ENCODE data around the gene CDH20.

CDH20 gene

GRCh38 chr18:61426492-61427053 is 93.3 kb downstream of the CDH20 start:
- DNase-seq (ENCODE audit: low spot score) = no peak

GRCh38 chr18:61428266-61428665 is 95.0 kb downstream of the CDH20 start:
- DNase-seq (ENCODE audit: low spot score) = no peak

GRCh38 chr18:61432590-61432989 is 99.4 kb downstream of the CDH20 start:
- DNase-seq (ENCODE audit: low spot score) = no peak

DNA sequence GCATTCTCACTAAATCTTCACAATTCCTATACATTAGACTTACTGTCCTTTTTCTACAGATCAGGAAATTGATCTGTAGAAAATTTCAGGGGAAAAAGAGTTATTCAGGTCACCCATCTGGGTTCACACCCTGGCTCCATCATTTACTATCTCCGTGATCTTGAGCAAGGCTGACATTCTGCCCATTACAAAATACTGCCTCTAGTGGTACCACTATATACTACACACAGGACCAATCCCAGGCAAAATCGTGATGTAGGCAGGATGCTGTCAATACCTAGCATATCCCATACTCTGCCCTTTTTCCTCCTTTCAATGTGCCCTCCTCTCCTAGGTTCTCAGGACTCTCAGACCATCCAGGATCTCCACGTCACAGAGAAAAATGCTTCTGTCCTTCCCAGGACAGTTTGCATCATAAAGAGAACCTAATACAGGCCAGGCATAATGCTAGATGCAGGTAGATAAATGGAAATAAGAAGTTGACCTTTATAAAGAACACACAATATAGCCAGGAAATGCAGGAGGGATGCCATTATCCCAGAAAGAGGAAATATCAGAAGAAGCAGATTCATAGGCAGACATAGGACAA is 101.9 kb downstream of the CDH20 start:
- DNase-seq (ENCODE audit: low spot score) = no peak

DNA sequence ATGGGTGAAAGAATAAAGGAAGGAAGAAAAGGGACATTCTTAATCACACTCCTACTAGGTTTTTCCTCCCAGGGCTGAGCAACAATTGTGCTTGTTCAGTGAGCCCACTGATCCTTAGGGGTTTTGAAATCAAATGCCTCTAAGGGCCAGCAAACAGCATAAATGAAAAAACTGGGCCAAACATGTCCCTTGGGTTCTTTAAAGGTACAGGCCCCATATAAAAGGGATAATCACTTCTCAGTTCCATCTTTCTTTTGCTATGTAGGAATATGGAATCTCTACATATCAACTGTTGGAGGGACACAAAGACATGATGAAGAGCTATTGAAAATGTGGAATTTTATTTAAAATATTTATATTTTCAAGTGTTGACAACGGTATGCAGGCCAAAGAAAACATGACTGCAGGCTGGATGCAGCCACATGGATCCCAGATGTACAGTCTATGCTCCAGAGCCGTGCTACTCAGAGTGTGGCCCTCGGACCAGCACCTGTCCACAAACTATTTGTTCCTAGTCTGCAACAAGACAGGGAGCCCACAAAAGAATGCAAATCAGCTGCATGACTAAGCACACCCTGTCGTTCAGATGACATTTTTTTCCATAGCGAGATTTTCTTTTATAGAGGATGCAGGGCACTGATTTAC is 110.0 kb downstream of the CDH20 start:
- DNase-seq (ENCODE audit: low spot score) = no peak

DNA sequence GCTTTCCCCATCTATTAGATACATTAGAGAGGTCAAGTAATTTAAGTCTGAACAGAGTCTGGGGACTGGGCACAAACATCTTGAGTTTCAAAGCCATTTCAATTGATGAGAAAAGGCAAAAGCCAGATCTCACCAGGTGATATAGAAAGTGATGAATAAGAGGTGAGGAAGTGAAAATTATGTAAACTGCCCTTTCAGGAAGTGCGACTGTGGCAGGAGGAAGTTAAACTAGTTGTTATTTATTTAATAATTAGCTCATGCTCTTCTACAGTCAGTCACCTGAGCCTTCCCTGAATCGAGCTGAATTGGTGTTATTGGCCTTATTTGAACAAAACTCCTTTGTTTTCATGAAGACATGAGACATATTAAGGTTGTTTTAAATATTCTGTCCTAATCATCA is 115.1 kb downstream of the CDH20 start:
- DNase-seq (ENCODE audit: low spot score) = no peak

DNA sequence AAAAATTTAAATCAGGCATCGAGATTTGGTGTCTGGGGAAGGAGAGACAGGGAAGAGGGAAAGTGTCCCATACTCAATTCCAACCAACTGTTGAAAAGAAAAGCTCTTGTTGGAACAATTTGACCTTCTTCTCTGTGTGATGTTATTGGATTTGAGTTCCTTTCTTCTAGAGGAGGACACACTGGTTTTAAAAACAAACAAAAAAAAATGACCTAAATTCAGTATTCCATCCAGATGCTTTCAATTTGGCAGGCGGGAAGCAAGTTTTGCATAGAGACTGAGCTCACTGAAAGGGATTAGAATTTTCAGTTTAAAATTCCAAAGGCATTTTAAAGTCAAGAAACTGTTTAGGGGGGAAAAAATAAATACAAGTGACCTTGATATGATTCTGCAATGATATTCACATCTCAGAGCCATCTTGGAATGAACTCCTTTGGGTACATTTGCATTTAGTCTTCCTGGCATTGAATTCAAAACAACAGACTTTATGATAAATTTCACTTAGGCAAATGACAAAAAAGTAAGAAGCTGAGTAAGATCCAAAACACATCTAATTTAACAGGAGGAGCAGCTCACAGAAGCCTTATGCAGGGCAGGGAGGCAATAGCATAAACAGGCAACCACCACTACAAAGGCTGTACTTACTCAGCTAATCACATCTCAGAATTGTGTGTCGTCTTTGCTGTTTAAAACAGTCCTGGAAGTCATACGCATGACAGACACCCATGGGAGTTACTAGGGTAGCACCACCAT is 126.8 kb downstream of the CDH20 start:
- DNase-seq (ENCODE audit: low spot score) = no peak

- DNase-seq (ENCODE audit: low spot score) = no peak
These were observed 131.4 kb downstream of the CDH20 start for GRCh38 chr18:61464551-61465142.

DNA sequence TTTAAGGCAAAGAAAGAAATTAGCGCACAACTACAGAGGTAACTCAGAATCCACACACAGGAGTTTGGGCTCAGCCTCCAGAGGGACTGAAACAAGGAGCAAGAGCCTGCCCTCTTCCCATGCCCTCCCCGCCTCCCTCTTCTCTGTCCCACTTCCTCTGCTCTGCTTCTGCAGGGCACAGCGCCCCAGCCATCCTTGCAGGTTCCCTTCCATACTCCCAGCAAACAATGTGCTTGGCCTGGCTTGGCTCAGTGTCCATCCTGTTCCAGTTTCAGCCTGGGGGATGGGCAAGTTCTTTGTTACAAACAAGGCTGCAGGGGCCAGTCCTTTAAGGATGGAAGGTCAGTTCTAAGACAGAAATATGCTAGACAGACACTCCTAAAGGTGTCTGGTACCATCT is 133.5 kb downstream of the CDH20 start:
- DNase-seq (ENCODE audit: low spot score) = no peak

GRCh38 chr18:61470031-61470674 is 136.9 kb downstream of the CDH20 start:
- no peak for DNase-seq (ENCODE audit: low spot score)

GRCh38 chr18:61471541-61471940 is 138.3 kb downstream of the CDH20 start:
- DNase-seq (ENCODE audit: low spot score) = no peak

- no peak for DNase-seq (ENCODE audit: low spot score)
These were observed 138.7 kb downstream of the CDH20 start for GRCh38 chr18:61471942-61472341.

DNA sequence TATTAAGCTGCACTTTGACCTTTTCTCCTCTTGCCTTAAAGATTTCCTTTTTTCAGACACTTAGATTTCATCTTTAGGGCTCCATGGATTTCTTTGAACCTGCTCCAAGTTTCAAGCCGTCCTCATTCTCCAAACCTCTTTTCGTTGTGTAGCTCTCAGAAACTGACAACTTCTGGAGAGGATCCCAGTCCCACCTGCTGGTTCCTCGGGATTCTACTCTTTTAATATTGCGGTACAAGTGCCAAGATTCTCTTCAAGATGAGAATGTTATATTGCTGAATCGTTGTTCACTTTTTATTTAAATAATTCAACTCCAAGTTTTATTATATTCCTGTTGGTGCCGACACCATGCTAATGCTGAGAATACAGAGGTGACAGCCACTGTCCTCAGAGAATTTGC is 141.1 kb downstream of the CDH20 start:
- no peak for DNase-seq (ENCODE audit: low spot score)

DNA sequence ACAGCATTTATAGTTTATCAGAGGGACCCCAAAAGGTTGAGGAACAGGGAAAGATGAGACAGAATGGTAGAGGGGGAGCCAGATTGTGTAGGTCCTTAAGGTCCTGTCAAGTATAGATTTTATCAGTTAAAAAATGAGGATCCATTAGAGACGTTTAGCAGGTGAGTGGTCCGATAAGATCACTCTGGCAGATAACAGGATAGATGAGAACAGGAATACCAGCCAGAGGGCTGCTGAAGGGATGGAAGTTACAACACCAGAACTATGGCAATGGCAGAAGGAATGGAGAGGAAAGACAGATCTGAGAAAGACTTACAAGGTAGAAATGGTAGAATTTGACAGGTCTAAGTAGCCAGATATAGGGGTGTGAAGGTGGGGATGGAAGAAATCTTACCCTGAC is 141.7 kb downstream of the CDH20 start:
- DNase-seq (ENCODE audit: low spot score) = no peak

DNA sequence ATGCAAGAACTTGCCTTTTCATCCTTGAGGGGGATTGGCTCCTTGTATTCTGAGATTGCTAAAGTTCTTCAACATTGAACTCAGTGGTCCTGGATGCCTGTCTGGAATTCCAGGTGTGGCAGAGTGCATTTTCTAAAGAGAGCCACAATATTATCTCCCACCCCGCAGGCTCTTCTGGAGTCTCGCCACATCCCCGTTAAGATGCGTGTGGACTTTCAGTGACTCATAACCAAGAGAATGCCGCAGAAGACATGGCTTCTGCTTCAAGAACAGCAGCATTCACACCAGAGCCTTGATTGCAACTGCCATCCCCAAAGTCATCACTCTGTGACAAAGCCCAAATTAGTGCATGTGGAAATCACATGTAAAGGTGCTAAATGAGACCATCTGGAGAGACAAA is 142.7 kb downstream of the CDH20 start:
- no peak for DNase-seq (ENCODE audit: low spot score)

DNA sequence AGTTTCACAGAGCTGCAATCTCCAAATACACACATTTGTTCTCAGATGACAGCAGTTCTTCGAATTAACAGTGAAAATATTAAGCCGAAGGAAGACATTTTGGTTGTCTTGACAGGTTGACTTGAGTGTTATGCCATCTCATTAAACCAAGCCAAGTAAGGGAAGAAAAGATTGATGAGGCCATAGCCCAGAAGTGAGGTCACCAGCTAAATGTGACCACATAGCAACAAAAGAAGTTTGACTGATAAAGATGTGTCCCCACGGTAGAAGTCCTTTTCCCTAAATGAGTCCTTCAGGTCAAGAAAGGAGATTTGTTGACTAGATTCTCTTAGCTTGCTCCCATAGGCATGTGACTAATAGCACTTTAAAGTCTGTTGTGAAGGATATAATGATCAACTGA is 156.1 kb downstream of the CDH20 start:
- no peak for DNase-seq (ENCODE audit: low spot score)

DNA sequence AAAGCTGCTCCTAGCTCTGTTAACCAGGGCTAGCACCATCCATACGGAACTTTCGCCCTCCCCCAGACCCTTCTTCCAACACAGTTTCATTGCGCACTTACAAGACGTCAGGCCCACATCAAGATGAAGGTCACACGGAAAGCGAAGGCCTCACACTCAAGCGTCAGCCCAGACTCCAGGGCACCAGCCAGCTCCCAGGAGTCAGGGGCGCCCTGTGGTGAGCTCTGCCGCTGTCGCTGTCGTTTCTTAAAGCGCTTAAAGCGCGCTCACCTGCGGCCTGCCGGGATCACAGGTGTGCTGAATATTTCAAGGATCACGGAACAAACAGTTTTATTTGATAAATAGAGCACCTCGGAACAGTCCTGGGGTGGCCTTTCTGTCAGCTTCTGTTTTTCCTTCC is 163.1 kb downstream of the CDH20 start:
- DNase-seq (ENCODE audit: low spot score) = no peak

DNA sequence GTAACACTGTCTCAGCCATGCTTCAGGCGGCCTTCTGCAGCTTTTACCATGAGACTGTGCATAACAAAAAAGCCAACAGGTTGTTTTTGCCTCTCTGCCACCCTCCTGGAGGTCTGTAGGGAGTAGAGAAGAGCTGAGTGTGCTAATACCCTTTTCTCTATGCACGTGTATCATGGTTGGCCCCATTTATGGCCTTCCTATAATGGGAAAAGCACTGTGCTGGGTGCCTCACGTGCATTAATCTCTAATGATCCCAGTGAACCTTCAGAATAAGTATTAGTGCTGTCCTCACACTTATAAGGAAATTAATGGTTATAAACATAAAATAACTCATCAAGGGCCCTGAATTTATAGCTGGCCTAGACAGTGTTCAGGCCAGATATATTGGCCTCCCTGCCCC is 164.2 kb downstream of the CDH20 start:
- DNase-seq (ENCODE audit: low spot score) = no peak

DNA sequence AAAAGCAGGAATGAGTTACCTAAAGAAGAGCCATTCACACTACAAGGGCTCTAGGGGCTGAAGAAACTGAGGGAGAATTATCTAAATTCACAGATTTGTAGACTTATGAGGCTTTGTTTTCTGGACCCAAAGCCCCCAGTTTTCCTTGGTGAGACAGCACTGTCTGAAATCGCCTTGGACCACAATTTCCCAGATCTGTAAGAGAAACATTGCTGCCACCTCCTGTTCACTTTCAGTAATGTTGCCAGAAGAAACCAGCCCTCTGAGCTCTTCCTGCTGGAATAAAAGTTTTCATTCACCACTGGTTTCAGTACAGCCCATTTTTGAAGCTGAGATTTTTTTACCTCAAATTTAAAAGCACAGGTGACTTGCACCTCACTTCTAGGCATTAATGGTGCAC is 169.2 kb downstream of the CDH20 start:
- DNase-seq (ENCODE audit: low spot score) = no peak

DNA sequence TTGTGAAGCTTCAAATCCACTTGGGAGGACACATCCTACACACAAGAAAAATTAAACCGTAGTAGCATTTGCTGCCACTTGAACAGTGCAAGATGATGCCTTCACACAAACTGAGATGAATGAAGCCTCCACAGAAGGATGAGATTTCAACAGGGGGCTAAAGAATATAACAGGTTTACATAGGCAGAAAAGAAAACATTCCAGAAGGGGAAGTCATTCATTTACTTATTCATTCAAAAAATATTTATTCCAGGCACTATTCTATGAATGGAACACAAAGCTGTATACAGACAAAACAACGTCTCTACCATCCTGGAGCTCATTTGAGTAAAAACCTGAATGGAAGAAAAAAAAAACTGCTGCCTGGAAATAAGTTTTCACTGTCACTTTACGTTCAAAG is 170.5 kb downstream of the CDH20 start:
- no peak for DNase-seq (ENCODE audit: low spot score)

DNA sequence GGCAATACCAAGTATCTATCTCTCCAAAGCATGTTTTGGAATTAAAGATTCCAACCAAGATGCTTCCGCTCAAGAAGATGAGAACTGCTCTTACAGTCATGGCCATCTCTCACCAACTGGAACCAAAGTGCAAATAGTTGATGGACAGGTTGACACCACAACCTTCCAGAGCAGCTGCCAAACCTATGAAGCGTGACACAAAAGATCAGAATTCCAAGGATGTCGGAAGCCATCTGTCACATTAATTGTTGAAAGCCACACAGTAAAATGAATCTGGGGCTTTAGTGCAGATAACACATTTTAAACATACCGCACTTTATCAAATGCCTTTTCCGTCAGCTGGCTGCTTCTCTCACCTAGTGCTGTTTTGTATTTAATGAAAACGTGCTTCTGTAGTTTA is 195.7 kb downstream of the CDH20 start:
- DNase-seq (ENCODE audit: low spot score) = no peak

DNA sequence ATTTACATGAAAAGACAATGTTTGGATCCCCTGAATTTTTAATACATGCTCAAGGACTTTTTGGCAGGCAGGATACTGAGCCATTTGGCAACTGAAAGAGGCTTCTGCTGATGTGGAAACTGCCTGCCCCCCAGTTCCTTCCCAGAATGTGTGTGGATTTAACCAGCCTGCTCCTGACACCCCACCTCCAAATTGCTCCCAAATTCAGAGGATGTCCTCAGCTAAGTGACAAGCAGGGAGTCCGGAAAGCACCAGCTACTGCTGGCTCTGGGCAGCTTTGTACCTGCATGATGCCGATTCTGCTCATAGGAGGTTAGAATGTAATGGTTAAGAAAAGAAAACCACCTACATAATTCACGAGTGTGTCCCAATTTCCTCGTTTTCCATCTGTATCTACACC is 197.5 kb downstream of the CDH20 start:
- no peak for DNase-seq (ENCODE audit: low spot score)

Data from left forelimb (tissue), 1 donor.